ENCODE measurements around the gene DPM2.

- no peak for TF ChIP-seq YY1 (IDR thresholded peaks at IDR 0.05; ENCODE audit: low read depth)
- no peak for TF ChIP-seq FOXM1 (IDR thresholded peaks at IDR 0.05; ENCODE audit: borderline replicate concordance, low read depth)
- TF ChIP-seq MAX (IDR thresholded peaks at IDR 0.05), result no peak
- no peak for TF ChIP-seq TEAD4 (IDR thresholded peaks at IDR 0.05)
- no peak for TF ChIP-seq EP300 (IDR thresholded peaks at IDR 0.05; ENCODE audit: borderline replicate concordance)
- TF ChIP-seq TCF12 (IDR thresholded peaks at IDR 0.05; ENCODE audit: low read depth), result no peak
- TF ChIP-seq REST (IDR thresholded peaks at IDR 0.05; ENCODE audit: low read depth), result no peak
- TF ChIP-seq RAD21 (IDR thresholded peaks at IDR 0.05; ENCODE audit: low read depth), result no peak
- TF ChIP-seq NFIC (IDR thresholded peaks at IDR 0.05), result no peak
- TF ChIP-seq USF1 (IDR thresholded peaks at IDR 0.05), result no peak
Observed at GRCh38 chr9:127950513-127951289, 13.0 kb upstream of the DPM2 start.
